OCI-LY3 (cell line): ENCODE data around the gene PLA2G4A.

Experiments
- CTCF ChIP-seq: fragments of 200-600, 300-600 bp; sonication (generic); IDR thresholded peaks from 2 replicates; pipeline ENCODE4 v1.5.1; 2014; ENCODE audit warnings: antibody characterized with exemption, low read length, low read depth
- EZH2phosphoT487 ChIP-seq: fragments of 200-600 bp; shearing (Covaris generic); IDR thresholded peaks from 2 replicates; pipeline ENCODE4 v1.6.1; 2018; ENCODE audit warnings: antibody characterized with exemption, mixed run types, low read depth

GRCh38 chr1:186899977-186900376 lies 71.2 kb downstream of the PLA2G4A start:
- no peak for TF ChIP-seq CTCF
- no peak for TF ChIP-seq EZH2phosphoT487
